ENCODE measurements around the gene RPL36A. TPM values are rescaled to one million over a fixed set of nuclear protein-coding genes. Genes with fewer than 3 reads are reported as not detected.
A peak's percentile ranks its signal among the peaks of the same experiment; 100 is the strongest.

The RPL36A gene
- total and polyA plus RNA-seq, 9 of the 15 experiments (the other 6 are each of a cell fraction or from before 2014, with no cell fraction given) = 412 to 4,539 (median 3,209) TPM

- TF ChIP-seq ZSCAN29 (IDR thresholded peaks at IDR 0.05) (0 out of 2 replicates have a peak, but pooled peaks have one; percentile 13), RBM39 (optimal IDR thresholded peaks at IDR 0.05; ENCODE audit: low read depth, low read length) (peak; percentile 67), ZNF766 (CRISPR knock-in tag; conservative IDR thresholded peaks at IDR 0.05) (peak; percentile 31; the same call in 1 of the 2 replicates), PML (IDR thresholded peaks at IDR 0.05; ENCODE audit: low read length) (peak; percentile 92), ETV1 (tag; conservative IDR thresholded peaks at IDR 0.05; ENCODE audit: low read depth) (peak; percentile 73), BRD9 (IDR thresholded peaks at IDR 0.05; ENCODE audit: low read depth, partially characterized antibody) (peak; percentile 92), RAD21 (CRISPR knock-in tag; conservative IDR thresholded peaks at IDR 0.05 in 1 of 2, IDR thresholded peaks at IDR 0.05 in 1 of 2) (no peak; a peak in 1 of 4 replicates), GTF2F1 (IDR thresholded peaks at IDR 0.05; ENCODE audit: low read depth, low read length) (peak; percentile 88; the same call in 1 of the 2 replicates), TAF1 (IDR thresholded peaks at IDR 0.05; ENCODE audit: control insufficient read depth, extremely low read depth, insufficient read depth, low read length, severe bottlenecking) (peak; percentile 93), PRDM10 (IDR thresholded peaks at IDR 0.05; ENCODE audit: partially characterized antibody) (peak; percentile 10), L3MBTL2 (IDR thresholded peaks at IDR 0.05) (peak; percentile 63; the same call in 1 of the 2 replicates), FOSL1 (tag; conservative IDR thresholded peaks at IDR 0.05) (peak; percentile 40; the same call in 1 of the 2 replicates), BRD4 (IDR thresholded peaks at IDR 0.05) (peak; percentile 73; the same call in 1 of the 2 replicates), PHF20 (IDR thresholded peaks at IDR 0.05; ENCODE audit: partially characterized antibody) (peak; percentile 82), ZNF24 (IDR thresholded peaks at IDR 0.05) (peak; percentile 44; the same call in 1 of the 2 replicates), NFRKB (IDR thresholded peaks at IDR 0.05; ENCODE audit: low read depth) (peak; percentile 81; the same call in 1 of the 2 replicates), NFIC (IDR thresholded peaks at IDR 0.05) (peak; percentile 40; the same call in 1 of the 2 replicates), GTF2B (IDR thresholded peaks at IDR 0.05; ENCODE audit: extremely low read depth, insufficient read length) (peak; percentile 79), MLLT1 (IDR thresholded peaks at IDR 0.05) (peak; percentile 43 to 55; a peak in 2 of 4 replicates), TAF7 (tag; IDR thresholded peaks at IDR 0.05) (peak; percentile 98), CREB3L1 (IDR thresholded peaks at IDR 0.05; ENCODE audit: borderline replicate concordance, low read depth) (peak; percentile 64; the same call in 1 of the 2 replicates)
Observed at GRCh38 chrX:101390664-101391525, at the start of gene RPL36A (continued).

Data from K562 (cell line).